Endothelial cell (in vitro differentiated cells): ENCODE results near the gene KIF21A. TPM values are rescaled to one million over a fixed set of nuclear protein-coding genes. Genes with fewer than 3 reads are reported as not detected.

Experiments
- DNase-seq: peaks from one replicate; pipeline ENCODE4 v3.0.0; 2021; ENCODE audit warnings: low spot score
- H3K27ac Mint-ChIP-seq: one replicate; pipeline ENCODE4 v1.8.0; 2021; ENCODE audit warnings: mixed read lengths, inconsistent platforms; ENCODE audit not compliant: unreplicated experiment
- H3K27me3 Mint-ChIP-seq: one replicate; pipeline ENCODE4 v1.8.0; 2021; ENCODE audit warnings: mild to moderate bottlenecking, moderate library complexity, mixed read lengths, inconsistent platforms; ENCODE audit not compliant: unreplicated experiment
- H3K36me3 Mint-ChIP-seq: one replicate; pipeline ENCODE4 v1.8.0; 2021; ENCODE audit warnings: mild to moderate bottlenecking, low read depth, mixed read lengths, inconsistent platforms; ENCODE audit not compliant: unreplicated experiment
- H3K4me1 Mint-ChIP-seq: one replicate; pipeline ENCODE4 v1.8.0; 2021; ENCODE audit warnings: mild to moderate bottlenecking, mixed read lengths, inconsistent platforms; ENCODE audit not compliant: unreplicated experiment
- H3K4me3 Mint-ChIP-seq: one replicate; pipeline ENCODE4 v1.8.0; 2021; ENCODE audit warnings: mild to moderate bottlenecking, mixed read lengths, inconsistent platforms; ENCODE audit not compliant: unreplicated experiment
- H3K9me3 Mint-ChIP-seq: one replicate; pipeline ENCODE4 v1.8.0; 2021; ENCODE audit warnings: mixed read lengths, inconsistent platforms; ENCODE audit not compliant: unreplicated experiment
- CTCF ChIP-seq: fragments of 200-600 bp; sonication (generic); IDR thresholded peaks from one replicate; pipeline ENCODE4 v1.5.0; 2021; ENCODE audit warnings: antibody characterized with exemption; ENCODE audit not compliant: unreplicated experiment
- total RNA-seq: library from RNA; stranded (reverse); fragmentation: NEBNext Ultra II Directional; extraction: Animal tissue kit (Norgen Biotek cat#: 25700); gene quantifications from one replicate; pipeline ENCODE4 v1.2.1, GENCODE V29; 2021; ENCODE audit not compliant: unreplicated experiment

Gene KIF21A
- total RNA-seq, 1 donor from 2014 or later = 2.9 TPM

GRCh38 chr12:39369756-39370155 is 73.2 kb downstream of the KIF21A start:
- Mint-ChIP-seq H3K4me3 (no peak overlapping the region), H3K9me3 (no peaks in the 10 kb centered on the region), H3K27ac (no peak overlapping the region), H3K36me3 (no peaks in the 10 kb centered on the region), H3K4me1 (peaks cover 5% of the 10 kb centered on the region), H3K27me3 (no peaks in the 10 kb centered on the region)
- no peak for TF ChIP-seq CTCF
- no peak for DNase-seq

- no peak overlapping the region for H3K4me3 Mint-ChIP-seq
- H3K27ac Mint-ChIP-seq = no peak overlapping the region
- no peaks in the 10 kb centered on the region for H3K27me3 Mint-ChIP-seq
- H3K4me1 Mint-ChIP-seq = peaks cover 5% of the 10 kb centered on the region
- H3K36me3 Mint-ChIP-seq = no peaks in the 10 kb centered on the region
- H3K9me3 Mint-ChIP-seq = no peaks in the 10 kb centered on the region
- no peak for DNase-seq
- no peak for TF ChIP-seq CTCF
Observed at GRCh38 chr12:39368891-39369290, 74.0 kb downstream of the KIF21A start.

- Mint-ChIP-seq H3K27ac (no peak overlapping the region), H3K4me3 (no peak overlapping the region), H3K36me3 (no peaks in the 10 kb centered on the region), H3K9me3 (no peaks in the 10 kb centered on the region), H3K27me3 (no peaks in the 10 kb centered on the region), H3K4me1 (peaks cover 5% of the 10 kb centered on the region)
- no peak for TF ChIP-seq CTCF
- DNase-seq = no peak
Observed at GRCh38 chr12:39368096-39368495, 74.8 kb downstream of the KIF21A start.

- Mint-ChIP-seq H3K36me3 (no peaks in the 10 kb centered on the region), H3K27ac (no peak overlapping the region), H3K9me3 (no peaks in the 10 kb centered on the region), H3K27me3 (no peaks in the 10 kb centered on the region), H3K4me3 (no peak overlapping the region), H3K4me1 (no peaks in the 10 kb centered on the region)
- no peak for TF ChIP-seq CTCF
- DNase-seq = no peak
Observed at GRCh38 chr12:39367494-39367893, 75.4 kb downstream of the KIF21A start.

GRCh38 chr12:39365364-39366001 is 77.4 kb downstream of the KIF21A start:
- no peaks in the 10 kb centered on the region for H3K36me3 Mint-ChIP-seq
- TF ChIP-seq CTCF = no peak
- no peak for DNase-seq
- H3K27ac Mint-ChIP-seq = no peak overlapping the region
- no peaks in the 10 kb centered on the region for H3K27me3 Mint-ChIP-seq
- H3K4me1 Mint-ChIP-seq = no peaks in the 10 kb centered on the region
- H3K4me3 Mint-ChIP-seq = no peak overlapping the region
- no peaks in the 10 kb centered on the region for H3K9me3 Mint-ChIP-seq
